IMR-90 (cell line): ENCODE data around the gene ARHGAP28. TPM values are rescaled to one million over a fixed set of nuclear protein-coding genes. Genes with fewer than 3 reads are reported as not detected.

Experiments used
- ATAC-seq: fragments of 200-7000 bp; cut with Tn5 transposase; 2 replicates; pipeline ENCODE4 v1.9.1; 2020; ENCODE audit warnings: low read depth, mild to moderate bottlenecking, moderate library complexity
- BruUV-seq: library from RNA; stranded (reverse); fragments of 400-500 nt; replicated peaks from 2 replicates; lab custom pipeline; 2021; lab: Mats Ljungman, UMichigan
- CTCF ChIA-PET: fragments of 300-600 bp; formaldehyde crosslinking; extraction: SDS; loops from one replicate; lab custom pipeline; 2021; ENCODE audit warnings: antibody characterized with exemption; lab: Yijun Ruan, JAX
- POLR2A ChIA-PET: fragments of 300-600 bp; sonication (Branson Sonifier 250); formaldehyde crosslinking; loops from one replicate; lab custom pipeline; 2022; ENCODE audit warnings: antibody characterized with exemption; ENCODE audit not compliant: unreplicated experiment; lab: Charles Lee
- DNase-seq: peaks from one replicate; pipeline ENCODE4 v3.0.0; 2013
- H2AFZ ChIP-seq: replicated peaks from 2 replicates; pipeline ENCODE3; 2013; ENCODE audit warnings: low read length, mild to moderate bottlenecking; ENCODE audit not compliant: poor library complexity
- H2AK5ac ChIP-seq: 2 replicates; pipeline ENCODE4 v1.6.1; 2013; ENCODE audit warnings: low read depth, low read length, inconsistent platforms
- H2AK9ac ChIP-seq: replicated peaks from 2 replicates; pipeline ENCODE3; 2013; ENCODE audit warnings: mild to moderate bottlenecking, low read depth, low read length, moderate library complexity; ENCODE audit not compliant: poor library complexity
- H2BK120ac ChIP-seq: 2 replicates; pipeline ENCODE4 v1.6.1; 2013; ENCODE audit warnings: low read depth, low read length, inconsistent platforms
- H2BK15ac ChIP-seq: 3 replicates; pipeline ENCODE4 v1.6.1; 2013; ENCODE audit warnings: low read depth, low read length, inconsistent platforms
- H2BK20ac ChIP-seq: 2 replicates; pipeline ENCODE4 v1.6.1; 2013; ENCODE audit warnings: low read depth, mild to moderate bottlenecking, inconsistent platforms, low read length, moderate library complexity
- H2BK5ac ChIP-seq: 2 replicates; pipeline ENCODE4 v1.6.1; 2013; ENCODE audit warnings: mild to moderate bottlenecking, low read depth, low read length, inconsistent platforms; ENCODE audit not compliant: poor library complexity, severe bottlenecking
- H3K14ac ChIP-seq: replicated peaks from 2 replicates; pipeline ENCODE4 v1.6.1; 2013; ENCODE audit warnings: low read depth, low read length, inconsistent platforms
- H3K18ac ChIP-seq: 2 replicates; pipeline ENCODE4 v1.6.1; 2013; ENCODE audit warnings: low read depth, low read length, control low read depth
- H3K23ac ChIP-seq: 2 replicates; pipeline ENCODE4 v1.6.1; 2013; ENCODE audit warnings: low read depth, low read length, inconsistent platforms
- H3K27ac ChIP-seq: 2 replicates; pipeline ENCODE4 v1.5.1; 2013; ENCODE audit warnings: mild to moderate bottlenecking, control low read depth, low read length; ENCODE audit not compliant: insufficient read depth
- H3K27me3 ChIP-seq: 2 replicates; pipeline ENCODE4 v1.6.1; 2013; ENCODE audit warnings: low read length; ENCODE audit not compliant: control insufficient read depth, insufficient read depth
- H3K36me3 ChIP-seq: 2 replicates; pipeline ENCODE4 v1.6.1; 2013; ENCODE audit warnings: low read length, mixed read lengths; ENCODE audit not compliant: control insufficient read depth, insufficient read depth
- H3K4ac ChIP-seq: 2 replicates; pipeline ENCODE4 v1.6.1; 2013; ENCODE audit warnings: low read depth, low read length, inconsistent platforms
- H3K4me1 ChIP-seq: 2 replicates; pipeline ENCODE4 v1.6.1; 2013; ENCODE audit warnings: low read length, mixed read lengths; ENCODE audit not compliant: control insufficient read depth, insufficient read depth
- H3K4me2 ChIP-seq: 2 replicates; pipeline ENCODE4 v1.6.1; 2013; ENCODE audit warnings: low read depth, mild to moderate bottlenecking, control low read depth, low read length, moderate library complexity
- H3K4me3 ChIP-seq: 2 replicates; pipeline ENCODE4 v1.5.1; 2013; ENCODE audit warnings: low read depth, mild to moderate bottlenecking, control low read depth, low read length, moderate library complexity; ENCODE audit not compliant: insufficient read depth
- H3K56ac ChIP-seq: 2 replicates; pipeline ENCODE4 v1.6.1; 2013; ENCODE audit warnings: low read length, inconsistent platforms; ENCODE audit not compliant: insufficient read depth; ENCODE audit errors: extremely low read depth
- H3K79me1 ChIP-seq, 2 experiments: 2 replicates each; pipeline ENCODE4 v1.6.1; 2013; ENCODE audit warnings: low read length in 2 of 2, inconsistent platforms in 1 of 2, low read depth in 1 of 2
- H3K9ac ChIP-seq: 2 replicates; pipeline ENCODE4 v1.6.1; 2013; ENCODE audit warnings: low read depth, low read length, control low read depth
- H3K9me1 ChIP-seq: 2 replicates; pipeline ENCODE4 v1.6.1; 2013; ENCODE audit warnings: low read length, inconsistent platforms; ENCODE audit not compliant: insufficient read depth
- H3K9me3 ChIP-seq: 2 replicates; pipeline ENCODE4 v1.6.1; 2013; ENCODE audit warnings: low read length; ENCODE audit not compliant: control insufficient read depth, insufficient read depth
- H4K20me1 ChIP-seq: 2 replicates; pipeline ENCODE4 v1.6.1; 2013; ENCODE audit warnings: low read length, inconsistent platforms; ENCODE audit not compliant: insufficient read depth
- H4K5ac ChIP-seq: 2 replicates; pipeline ENCODE4 v1.6.1; 2013; ENCODE audit warnings: mild to moderate bottlenecking, low read depth, low read length, control low read depth
- H4K8ac ChIP-seq, 2 experiments: 2 replicates each; pipeline ENCODE4 v1.6.1; 2013; ENCODE audit warnings: low read depth in 2 of 2, low read length in 2 of 2, control low read depth in 1 of 2, inconsistent platforms in 1 of 2
- H4K91ac ChIP-seq: 2 replicates; pipeline ENCODE4 v1.6.1; 2013; ENCODE audit warnings: low read depth, low read length, inconsistent platforms; ENCODE audit not compliant: insufficient read depth
- BHLHE40 ChIP-seq: fragments of 150-350 bp; IDR thresholded peaks from 2 replicates; pipeline ENCODE4 v1.6.1; 2016; ENCODE audit warnings: mild to moderate bottlenecking, low read depth, low read length
- CEBPB ChIP-seq: IDR thresholded peaks from 2 replicates; pipeline ENCODE4 v1.6.1; 2012; ENCODE audit warnings: low read depth, low read length, improper control_type of control experiment
- CHD1 ChIP-seq: IDR thresholded peaks from 2 replicates; pipeline ENCODE4 v1.6.1; 2012; ENCODE audit warnings: low read depth, low read length, improper control_type of control experiment
- CTCF ChIP-seq: conservative IDR thresholded peaks from 2 replicates; pipeline ENCODE4 v1.5.1; 2012; ENCODE audit warnings: mild to moderate bottlenecking, low read depth, low read length, improper control_type of control experiment
- ELK1 ChIP-seq: fragments of 150-350 bp; IDR thresholded peaks from 2 replicates; pipeline ENCODE4 v1.6.1; 2016; ENCODE audit warnings: low read depth, mild to moderate bottlenecking, low read length, moderate library complexity, borderline replicate concordance
- FOS ChIP-seq: fragments of 150-350 bp; IDR thresholded peaks from 2 replicates; pipeline ENCODE4 v1.6.1; 2016; ENCODE audit warnings: low read depth, low read length
- MAFK ChIP-seq: IDR thresholded peaks from 2 replicates; pipeline ENCODE4 v1.6.1; 2012; ENCODE audit warnings: low read depth, low read length, improper control_type of control experiment
- MAZ ChIP-seq: IDR thresholded peaks from 2 replicates; pipeline ENCODE4 v1.6.1; 2012; ENCODE audit warnings: low read depth, mild to moderate bottlenecking, low read length, improper control_type of control experiment, moderate library complexity, borderline replicate concordance
- MXI1 ChIP-seq: IDR thresholded peaks from 2 replicates; pipeline ENCODE4 v1.6.1; 2012; ENCODE audit warnings: low read depth, mild to moderate bottlenecking, low read length, moderate library complexity, borderline replicate concordance
- NFE2L2 ChIP-seq: fragments of 150-350 bp; IDR thresholded peaks from 2 replicates; pipeline ENCODE4 v1.6.1; 2016; ENCODE audit warnings: low read depth, mild to moderate bottlenecking, low read length
- POLR2A ChIP-seq: IDR thresholded peaks from 2 replicates; pipeline ENCODE4 v1.6.1; 2012; ENCODE audit warnings: mild to moderate bottlenecking, low read depth, low read length
- RAD21 ChIP-seq: IDR thresholded peaks from 2 replicates; pipeline ENCODE4 v1.6.1; 2012; ENCODE audit warnings: low read length, improper control_type of control experiment
- RCOR1 ChIP-seq: IDR thresholded peaks from 2 replicates; pipeline ENCODE4 v1.6.1; 2012; ENCODE audit warnings: mild to moderate bottlenecking, low read length, improper control_type of control experiment; ENCODE audit not compliant: insufficient replicate concordance
- RFX5 ChIP-seq: IDR thresholded peaks from 2 replicates; pipeline ENCODE4 v1.8.0; 2012; ENCODE audit warnings: low read depth, mild to moderate bottlenecking, low read length, moderate library complexity
- SMC3 ChIP-seq: fragments of 150-350 bp; IDR thresholded peaks from 2 replicates; pipeline ENCODE4 v1.6.1; 2016; ENCODE audit warnings: low read depth, mild to moderate bottlenecking, antibody characterized with exemption, low read length, moderate library complexity
- WGBS, 2 experiments: methylation state at CpG; one replicate each; pipeline versions ENCODE4 v1.1.5 to v1.1.7; 2013; ENCODE audit warnings: missing lambda C conversion rate in 2 of 2; ENCODE audit not compliant: insufficient read length in 1 of 2; ENCODE audit errors: extremely low coverage in 2 of 2; 5-methylcytosine and 5-hydroxymethylcytosine counted together
- dilution Hi-C: fragments of 300-500 bp; cut with HindIII; formaldehyde crosslinking; loops from one replicate; pipeline ENCODE4 v1.14.3; 2018; ENCODE audit warnings: low sequenced_read_pairs; ENCODE audit not compliant: unreplicated experiment
- in situ Hi-C: fragments of 300-500 bp; cut with MboI; formaldehyde crosslinking; loops from 3 replicates; pipeline ENCODE4 v1.14.3; 2019; ENCODE audit warnings: low sequenced_read_pairs, inconsistent platforms, mixed read lengths
- intact Hi-C: fragments of 100-400 bp; cut with micrococcal nuclease; formaldehyde crosslinking; loops from 2 replicates; pipeline ENCODE4 v1.10.0; 2022
- polyA plus RNA-seq, 3 experiments: library from polyadenylated mRNA; depleted of rRNA; stranded (reverse); fragments of >200 nt; gene quantifications; 2 replicates each; pipeline ENCODE4 v1.2.3, GENCODE V29; 2012; ENCODE audit warnings: low replicate concordance in 1 of 3
- total RNA-seq: library from RNA; depleted of rRNA; stranded (reverse); fragments of >200 nt; gene quantifications from 2 replicates; pipeline ENCODE4 v1.2.3, GENCODE V29; 2012
- TF ChIP-seq, protein P1 (sequence below): fragments of 150-350 bp; IDR thresholded peaks from 2 replicates; pipeline ENCODE4 v1.6.1; 2017; ENCODE audit warnings: mild to moderate bottlenecking, antibody characterized with exemption, low read length, low read depth

Gene ARHGAP28
- total and polyA plus RNA-seq, 2 of the 4 experiments (the other 2 are of a cell fraction), result 1.8 to 3.8 TPM

DNA sequence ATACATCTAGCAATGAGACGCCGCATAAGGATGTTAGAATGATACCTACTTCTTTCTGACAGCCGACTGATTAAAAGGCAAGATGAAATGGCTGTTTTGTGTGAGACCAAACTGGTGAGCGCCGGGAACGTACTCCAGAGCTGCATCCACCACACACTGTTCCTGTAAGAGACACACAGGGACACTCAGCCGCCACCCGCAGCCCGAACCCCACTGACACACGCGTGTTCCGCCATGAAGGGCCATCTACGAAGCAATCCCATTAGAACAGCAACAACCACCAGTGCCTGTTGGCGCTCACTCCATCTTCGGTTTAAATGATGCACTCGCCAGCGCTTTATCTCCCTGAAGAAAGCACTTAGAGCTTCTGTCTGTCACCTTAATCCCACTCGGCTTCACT, 225.8 kb downstream of the ARHGAP28 start:
- no peak overlapping the region for H3K9ac ChIP-seq
- H3K4me1 ChIP-seq, result no peaks in the 10 kb centered on the region
- CTCF ChIA-PET, result no interaction called here
- POLR2A ChIA-PET, result no interaction called here
- DNase-seq (no peak), ATAC-seq (no peak)
- no peak overlapping the region for H2BK15ac ChIP-seq
- no peak overlapping the region for H3K27ac ChIP-seq
- no peak overlapping the region for H4K8ac ChIP-seq
- intact Hi-C loops, result no loop called here
- H2AK9ac ChIP-seq, result no peak overlapping the region
- no peaks in the 10 kb centered on the region for H3K79me1 ChIP-seq
- no peak overlapping the region for H3K4me3 ChIP-seq
- 100% methylated on average over 11 of the region's 18 CpGs; no CpG with 5 or more reads in 1 of the 2 experiments for WGBS, 2 experiments
- no peak overlapping the region for H3K14ac ChIP-seq
- TF ChIP-seq FOS (no peak), MXI1 (no peak), BHLHE40 (no peak), ELK1 (no peak), CHD1 (no peak), CTCF (no peak), MAZ (no peak), POLR2A (no peak), RAD21 (no peak), CEBPB (no peak), MAFK (no peak), RFX5 (no peak), RCOR1 (no peak), NFE2L2 (no peak), SMC3 (no peak)
- TF ChIP-seq, protein P1, sequence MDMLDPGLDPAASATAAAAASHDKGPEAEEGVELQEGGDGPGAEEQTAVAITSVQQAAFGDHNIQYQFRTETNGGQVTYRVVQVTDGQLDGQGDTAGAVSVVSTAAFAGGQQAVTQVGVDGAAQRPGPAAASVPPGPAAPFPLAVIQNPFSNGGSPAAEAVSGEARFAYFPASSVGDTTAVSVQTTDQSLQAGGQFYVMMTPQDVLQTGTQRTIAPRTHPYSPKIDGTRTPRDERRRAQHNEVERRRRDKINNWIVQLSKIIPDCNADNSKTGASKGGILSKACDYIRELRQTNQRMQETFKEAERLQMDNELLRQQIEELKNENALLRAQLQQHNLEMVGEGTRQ, result no peak
- H3K56ac ChIP-seq, result no peak overlapping the region
- in situ Hi-C loops, result no loop called here
- no peak overlapping the region for H2AFZ ChIP-seq
- no peak overlapping the region for H3K4me2 ChIP-seq
- H3K23ac ChIP-seq, result no peak overlapping the region
- no peak overlapping the region for H3K4ac ChIP-seq
- no peak overlapping the region for H2BK20ac ChIP-seq
- dilution Hi-C loops, result no loop called here
- no peak overlapping the region for H2AK5ac ChIP-seq
- no peak overlapping the region for H2BK120ac ChIP-seq
- no peaks in the 10 kb centered on the region for H3K9me3 ChIP-seq
- peaks cover 2% of the 10 kb centered on the region; the same call in 1 of the 2 replicates for H3K9me1 ChIP-seq
- no peak overlapping the region for H2BK5ac ChIP-seq
- H4K20me1 ChIP-seq, result no peaks in the 10 kb centered on the region
- H3K27me3 ChIP-seq, result no peaks in the 10 kb centered on the region
- BruUV-seq, result no TSS peak
- H4K91ac ChIP-seq, result no peak overlapping the region
- no peak overlapping the region for H4K5ac ChIP-seq
- no peak overlapping the region for H3K18ac ChIP-seq
- H3K36me3 ChIP-seq, result peaks cover 15% of the 10 kb centered on the region
